ENCODE data around the gene BCR. TPM values are rescaled to one million over a fixed set of nuclear protein-coding genes. Genes with fewer than 3 reads are reported as not detected.

BCR gene
- total RNA-seq, 6 donors from 2014 or later: 47.1 to 105 (median 68.6) TPM

- Histone ChIP-seq H3K9me3 (no peaks in the 10 kb centered on the region), H3K4me3 (no peak overlapping the region), H3K27me3 (no peaks in the 10 kb centered on the region), H3K4me1 (no peaks in the 10 kb centered on the region), H3K36me3 (no peaks in the 10 kb centered on the region), H3K27ac (no peak overlapping the region)
- no peak for ATAC-seq (ENCODE audit: low FRiP score in 2 of 2)
- no peak for DNase-seq
- WGBS, 2 donors: 85 to 93% methylated on average over 1 of the region's 1 CpG
- TF ChIP-seq POLR2A (IDR thresholded peaks at IDR 0.05) (no peak), EP300 (IDR thresholded peaks at IDR 0.05) (no peak), POLR2AphosphoS5 (IDR thresholded peaks at IDR 0.05) (no peak), CTCF (IDR thresholded peaks at IDR 0.05) (no peak)
Measured at GRCh38 chr22:23353696-23354095, 173.4 kb downstream of the BCR start.

- DNase-seq (no peak), ATAC-seq (ENCODE audit: low FRiP score in 2 of 2) (no peak)
- Histone ChIP-seq H3K9me3 (no peaks in the 10 kb centered on the region), H3K27me3 (no peaks in the 10 kb centered on the region), H3K36me3 (no peaks in the 10 kb centered on the region), H3K27ac (no peak overlapping the region), H3K4me1 (no peaks in the 10 kb centered on the region), H3K4me3 (no peak overlapping the region)
- WGBS, 2 donors: 69 to 92% methylated on average over 4 of the region's 4 CpGs
- no peak for TF ChIP-seq EP300 (IDR thresholded peaks at IDR 0.05)
- TF ChIP-seq POLR2A (IDR thresholded peaks at IDR 0.05): no peak
- TF ChIP-seq CTCF (IDR thresholded peaks at IDR 0.05): no peak
- TF ChIP-seq POLR2AphosphoS5 (IDR thresholded peaks at IDR 0.05): no peak
Measured at GRCh38 chr22:23356094-23356493, 175.8 kb downstream of the BCR start.

GRCh38 chr22:23357053-23357452, 176.7 kb downstream of the BCR start:
- no peaks in the 10 kb centered on the region for H3K36me3 ChIP-seq
- H3K27ac ChIP-seq: no peak overlapping the region
- no peaks in the 10 kb centered on the region for H3K27me3 ChIP-seq
- no peak for ATAC-seq (ENCODE audit: low FRiP score in 2 of 2)
- no peaks in the 10 kb centered on the region for H3K4me1 ChIP-seq
- H3K9me3 ChIP-seq: no peaks in the 10 kb centered on the region
- DNase-seq: no peak
- TF ChIP-seq EP300 (IDR thresholded peaks at IDR 0.05) (no peak), POLR2AphosphoS5 (IDR thresholded peaks at IDR 0.05) (no peak), CTCF (IDR thresholded peaks at IDR 0.05) (no peak)
- 61 to 71% methylated on average over 14 of the region's 14 CpGs for WGBS, 2 donors
- no peak overlapping the region for H3K4me3 ChIP-seq

- Histone ChIP-seq H3K36me3 (no peaks in the 10 kb centered on the region), H3K27me3 (no peaks in the 10 kb centered on the region), H3K9me3 (no peaks in the 10 kb centered on the region), H3K4me1 (no peaks in the 10 kb centered on the region), H3K27ac (no peak overlapping the region), H3K4me3 (no peak overlapping the region)
- TF ChIP-seq POLR2A (IDR thresholded peaks at IDR 0.05) (no peak), POLR2AphosphoS5 (IDR thresholded peaks at IDR 0.05) (no peak), CTCF (IDR thresholded peaks at IDR 0.05) (no peak), EP300 (IDR thresholded peaks at IDR 0.05) (no peak)
- no peak for ATAC-seq (ENCODE audit: low FRiP score in 2 of 2)
- DNase-seq: no peak
- WGBS, 2 donors: 69 to 73% methylated on average over 4 to 5 of the region's 5 CpGs
Measured at GRCh38 chr22:23359583-23360123, 179.3 kb downstream of the BCR start.

- no peak for TF ChIP-seq POLR2AphosphoS5 (IDR thresholded peaks at IDR 0.05)
- no peak for TF ChIP-seq EP300 (IDR thresholded peaks at IDR 0.05)
- TF ChIP-seq CTCF (IDR thresholded peaks at IDR 0.05): no peak
- no peak for TF ChIP-seq POLR2A (IDR thresholded peaks at IDR 0.05)
- Histone ChIP-seq H3K4me1 (no peaks in the 10 kb centered on the region), H3K27me3 (no peaks in the 10 kb centered on the region), H3K36me3 (no peaks in the 10 kb centered on the region), H3K9me3 (no peaks in the 10 kb centered on the region), H3K27ac (no peak overlapping the region), H3K4me3 (no peak overlapping the region)
- no peak for DNase-seq
- no peak for ATAC-seq (ENCODE audit: low FRiP score in 2 of 2)
Measured at GRCh38 chr22:23361676-23362075, 181.4 kb downstream of the BCR start.

All from upper lobe of left lung (tissue), 6 donors.